Liver (tissue), 9 donors: ENCODE data around the gene SH2D4B. TPM values are rescaled to one million over a fixed set of nuclear protein-coding genes. Genes with fewer than 3 reads are reported as not detected.

ENCODE experiments used
- DNase-seq: peaks from one replicate; pipeline ENCODE4 v3.0.0-alpha.2; 2017; ENCODE audit warnings: low spot score
- H3K27ac ChIP-seq, 2 donors: one replicate each; pipeline ENCODE4 v1.7.0; 2013; ENCODE audit warnings: inconsistent platforms in 2 of 2, low read length in 2 of 2, control low read depth in 1 of 2, low read depth in 1 of 2, mild to moderate bottlenecking in 1 of 2
- H3K27me3 ChIP-seq, 4 donors: one replicate each; pipeline versions ENCODE4 v1.6.1 to v1.7.0; 2013; ENCODE audit warnings: low read length in 3 of 4, inconsistent platforms in 1 of 4, mild to moderate bottlenecking in 1 of 4, moderate library complexity in 1 of 4; ENCODE audit not compliant: control insufficient read depth in 4 of 4, insufficient read depth in 4 of 4
- H3K36me3 ChIP-seq, 4 donors: one replicate each; pipeline versions ENCODE4 v1.6.1 to v1.7.0; 2013; ENCODE audit warnings: low read length in 3 of 4, mild to moderate bottlenecking in 3 of 4, low read depth in 1 of 4, moderate library complexity in 1 of 4; ENCODE audit not compliant: control insufficient read depth in 4 of 4, insufficient read depth in 3 of 4
- H3K4me1 ChIP-seq, 4 donors: one replicate each; pipeline versions ENCODE4 v1.6.1 to v1.7.0; 2013; ENCODE audit warnings: low read length in 3 of 4, mild to moderate bottlenecking in 3 of 4, moderate library complexity in 1 of 4; ENCODE audit not compliant: control insufficient read depth in 4 of 4, insufficient read depth in 4 of 4
- H3K4me3 ChIP-seq, 3 donors: one replicate each; pipeline versions ENCODE4 v1.6.1 to v1.7.0; 2013; ENCODE audit warnings: low read length in 3 of 3, control low read depth in 1 of 3, low read depth in 1 of 3, mild to moderate bottlenecking in 1 of 3
- H3K9ac ChIP-seq, 2 donors: one replicate each; pipeline ENCODE4 v1.7.0; 2013; ENCODE audit warnings: low read length in 2 of 2, mild to moderate bottlenecking in 2 of 2, moderate library complexity in 2 of 2, control low read depth in 1 of 2, low read depth in 1 of 2
- H3K9me3 ChIP-seq, 4 donors: one replicate each; pipeline versions ENCODE4 v1.6.1 to v1.7.0; 2013; ENCODE audit warnings: low read length in 3 of 4; ENCODE audit not compliant: control insufficient read depth in 4 of 4
- EGR1 ChIP-seq, 2 donors: IDR thresholded peaks; 2 replicates each; pipeline ENCODE4 v1.6.1; 2016 to 2018; ENCODE audit warnings: antibody characterized with exemption in 2 of 2, low read depth in 2 of 2
- FOXA1 ChIP-seq: IDR thresholded peaks from 2 replicates; pipeline ENCODE4 v1.6.1; 2016; ENCODE audit warnings: antibody characterized with exemption
- GABPA ChIP-seq, 2 donors: IDR thresholded peaks in 1 of 2; conservative IDR thresholded peaks in 1 of 2; 2 replicates each; pipeline ENCODE4 v1.6.1; 2016; ENCODE audit warnings: antibody characterized with exemption in 2 of 2, mild to moderate bottlenecking in 1 of 2, moderate library complexity in 1 of 2
- HNF4G ChIP-seq: IDR thresholded peaks from 2 replicates; pipeline ENCODE4 v1.6.1; 2016; ENCODE audit warnings: antibody characterized with exemption
- JUND ChIP-seq, 2 donors: IDR thresholded peaks; 2 replicates each; pipeline ENCODE4 v1.6.1; 2016; ENCODE audit warnings: antibody characterized with exemption in 2 of 2
- RAD21 ChIP-seq, 2 donors: IDR thresholded peaks; 2 replicates each; pipeline ENCODE4 v1.6.1; 2016; ENCODE audit warnings: antibody characterized with exemption in 2 of 2, mild to moderate bottlenecking in 2 of 2
- RXRA ChIP-seq, 2 donors: IDR thresholded peaks; 2 replicates each; pipeline ENCODE4 v1.6.1; 2017 to 2018; ENCODE audit warnings: antibody characterized with exemption in 2 of 2, mild to moderate bottlenecking in 1 of 2
- SP1 ChIP-seq: IDR thresholded peaks from 2 replicates; pipeline ENCODE4 v1.6.1; 2018; ENCODE audit warnings: antibody characterized with exemption, mild to moderate bottlenecking
- TAF1 ChIP-seq: conservative IDR thresholded peaks from 2 replicates; pipeline ENCODE4 v1.6.1; 2016; ENCODE audit warnings: antibody characterized with exemption, mild to moderate bottlenecking
- YY1 ChIP-seq: IDR thresholded peaks from 2 replicates; pipeline ENCODE4 v1.6.1; 2016; ENCODE audit warnings: antibody characterized with exemption, mild to moderate bottlenecking
- whole genome bisulfite sequencing: extraction: QIAGEN DNeasy Blood & Tissue Kit; methylation state at CpG from one replicate; pipeline ENCODE4 v1.1.7; 2013; 5-methylcytosine and 5-hydroxymethylcytosine counted together
- polyA plus RNA-seq, 2 donors: library from polyadenylated mRNA; stranded (reverse) in 1 of 2; unstranded in 1 of 2; fragments of 200-250 nt in 1 of 2; fragments of >200 nt in 1 of 2; fragmentation: Nextera tagmentation in 1 of 2; extraction: Ambion mirVana in 1 of 2; gene quantifications; one replicate each; pipeline versions ENCODE4 v1.2.1 to v1.2.3, GENCODE V29; 2013 to 2015
- total RNA-seq, 2 donors: library from RNA; depleted of rRNA; stranded (reverse); fragments of >200 nt; gene quantifications; one replicate each; pipeline ENCODE4 v1.2.3, GENCODE V29; 2014
- TF ChIP-seq, protein P1 (sequence below): IDR thresholded peaks from 2 replicates; pipeline ENCODE4 v1.6.1; 2016; ENCODE audit warnings: antibody characterized with exemption
- TF ChIP-seq, protein P2 (sequence below): IDR thresholded peaks from 2 replicates; pipeline ENCODE4 v1.6.1; 2016; ENCODE audit warnings: antibody characterized with exemption
- TF ChIP-seq, protein P3 (sequence below): fragments of 150-350 bp; IDR thresholded peaks from 2 replicates; pipeline ENCODE4 v1.5.1; 2017; ENCODE audit warnings: improper control_type of control experiment, low read depth, low read length; ENCODE audit not compliant: missing input control
- TF ChIP-seq, protein P4 (sequence below): IDR thresholded peaks from 2 replicates; pipeline ENCODE4 v1.6.1; 2016; ENCODE audit warnings: antibody characterized with exemption, mild to moderate bottlenecking
- donor health status: healthy.
- donor health status: healthy.
- donor health status: healthy.
- donor health status: healthy.
- donor health status: healthy.

Gene SH2D4B
- total and polyA plus RNA-seq, 4 donors = 0.19 TPM; not detected in 3

DNA sequence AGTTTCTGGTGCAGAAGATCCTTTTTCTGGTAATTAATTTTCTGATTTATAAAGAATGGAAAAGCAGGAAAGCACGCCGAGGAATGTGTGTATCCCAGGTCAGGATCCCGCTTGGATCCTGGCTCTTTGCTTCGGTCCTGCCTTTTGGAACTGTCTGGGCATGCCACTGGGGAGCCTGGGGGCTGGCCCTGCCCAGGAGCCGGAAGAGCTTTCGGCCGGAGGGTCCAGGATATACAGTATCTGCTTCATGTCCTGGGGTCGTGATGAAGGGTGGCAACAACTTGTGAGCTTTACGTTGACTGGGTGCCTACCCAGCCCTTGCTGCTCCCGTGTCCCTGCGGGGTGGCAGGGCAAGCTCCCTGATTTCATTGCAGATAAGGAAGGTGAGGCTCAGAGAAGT is 2.4 kb downstream of the SH2D4B start (continued):
- TF ChIP-seq, protein P1, sequence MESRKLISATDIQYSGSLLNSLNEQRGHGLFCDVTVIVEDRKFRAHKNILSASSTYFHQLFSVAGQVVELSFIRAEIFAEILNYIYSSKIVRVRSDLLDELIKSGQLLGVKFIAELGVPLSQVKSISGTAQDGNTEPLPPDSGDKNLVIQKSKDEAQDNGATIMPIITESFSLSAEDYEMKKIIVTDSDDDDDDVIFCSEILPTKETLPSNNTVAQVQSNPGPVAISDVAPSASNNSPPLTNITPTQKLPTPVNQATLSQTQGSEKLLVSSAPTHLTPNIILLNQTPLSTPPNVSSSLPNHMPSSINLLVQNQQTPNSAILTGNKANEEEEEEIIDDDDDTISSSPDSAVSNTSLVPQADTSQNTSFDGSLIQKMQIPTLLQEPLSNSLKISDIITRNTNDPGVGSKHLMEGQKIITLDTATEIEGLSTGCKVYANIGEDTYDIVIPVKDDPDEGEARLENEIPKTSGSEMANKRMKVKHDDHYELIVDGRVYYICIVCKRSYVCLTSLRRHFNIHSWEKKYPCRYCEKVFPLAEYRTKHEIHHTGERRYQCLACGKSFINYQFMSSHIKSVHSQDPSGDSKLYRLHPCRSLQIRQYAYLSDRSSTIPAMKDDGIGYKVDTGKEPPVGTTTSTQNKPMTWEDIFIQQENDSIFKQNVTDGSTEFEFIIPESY = no peak
- no peak for TF ChIP-seq RAD21 (IDR thresholded peaks at IDR 0.05)

DNA sequence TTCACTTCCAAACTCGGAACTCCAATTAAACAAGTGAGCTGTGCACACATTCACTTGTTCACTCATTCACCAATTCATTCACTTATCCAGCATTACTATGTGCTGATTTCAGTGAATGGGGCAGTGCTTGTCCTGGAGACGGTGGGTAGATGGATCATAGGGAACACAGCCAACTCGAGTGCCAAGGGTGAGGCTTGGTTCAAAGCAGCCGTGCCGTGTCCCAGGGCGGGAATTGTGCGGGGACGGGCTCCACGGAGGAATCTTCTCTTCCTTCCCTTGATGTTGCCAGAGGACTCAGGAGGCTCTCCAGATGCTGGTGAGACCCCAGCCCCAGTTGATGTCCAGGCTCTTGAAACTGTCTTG is 2.9 kb downstream of the SH2D4B start:
- no peak overlapping the region for H3K27ac ChIP-seq
- no peak overlapping the region for H3K4me3 ChIP-seq
- DNase-seq = peak; percentile 17
- H3K27me3 ChIP-seq = no peaks in the 10 kb centered on the region
- H3K4me1 ChIP-seq = peaks cover 0 to 7% (median 5%) of the 10 kb centered on the region in 4 donors
- 80% methylated on average over 9 of the region's 9 CpGs for WGBS
- H3K9me3 ChIP-seq = no peaks in the 10 kb centered on the region
- H3K36me3 ChIP-seq = no peaks in the 10 kb centered on the region
- H3K9ac ChIP-seq = no peak overlapping the region
- TF ChIP-seq, protein P1 = no peak
- TF ChIP-seq, protein P2, sequence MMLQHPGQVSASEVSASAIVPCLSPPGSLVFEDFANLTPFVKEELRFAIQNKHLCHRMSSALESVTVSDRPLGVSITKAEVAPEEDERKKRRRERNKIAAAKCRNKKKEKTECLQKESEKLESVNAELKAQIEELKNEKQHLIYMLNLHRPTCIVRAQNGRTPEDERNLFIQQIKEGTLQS = no peak
- no peak for TF ChIP-seq RXRA (IDR thresholded peaks at IDR 0.05)
- no peak for TF ChIP-seq RAD21 (IDR thresholded peaks at IDR 0.05)
- no peak for TF ChIP-seq HNF4G
- TF ChIP-seq, protein P3, sequence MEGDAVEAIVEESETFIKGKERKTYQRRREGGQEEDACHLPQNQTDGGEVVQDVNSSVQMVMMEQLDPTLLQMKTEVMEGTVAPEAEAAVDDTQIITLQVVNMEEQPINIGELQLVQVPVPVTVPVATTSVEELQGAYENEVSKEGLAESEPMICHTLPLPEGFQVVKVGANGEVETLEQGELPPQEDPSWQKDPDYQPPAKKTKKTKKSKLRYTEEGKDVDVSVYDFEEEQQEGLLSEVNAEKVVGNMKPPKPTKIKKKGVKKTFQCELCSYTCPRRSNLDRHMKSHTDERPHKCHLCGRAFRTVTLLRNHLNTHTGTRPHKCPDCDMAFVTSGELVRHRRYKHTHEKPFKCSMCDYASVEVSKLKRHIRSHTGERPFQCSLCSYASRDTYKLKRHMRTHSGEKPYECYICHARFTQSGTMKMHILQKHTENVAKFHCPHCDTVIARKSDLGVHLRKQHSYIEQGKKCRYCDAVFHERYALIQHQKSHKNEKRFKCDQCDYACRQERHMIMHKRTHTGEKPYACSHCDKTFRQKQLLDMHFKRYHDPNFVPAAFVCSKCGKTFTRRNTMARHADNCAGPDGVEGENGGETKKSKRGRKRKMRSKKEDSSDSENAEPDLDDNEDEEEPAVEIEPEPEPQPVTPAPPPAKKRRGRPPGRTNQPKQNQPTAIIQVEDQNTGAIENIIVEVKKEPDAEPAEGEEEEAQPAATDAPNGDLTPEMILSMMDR = no peak
- TF ChIP-seq EGR1 (IDR thresholded peaks at IDR 0.05; ENCODE audit: low read depth in 2 of 2) = no peak
- no peak for TF ChIP-seq YY1
- TF ChIP-seq FOXA1 = no peak
- TF ChIP-seq SP1 = no peak
- TF ChIP-seq TAF1 = no peak
- no peak for TF ChIP-seq GABPA (IDR thresholded peaks at IDR 0.05 in 1 of 2, conservative IDR thresholded peaks at IDR 0.05 in 1 of 2)

DNA sequence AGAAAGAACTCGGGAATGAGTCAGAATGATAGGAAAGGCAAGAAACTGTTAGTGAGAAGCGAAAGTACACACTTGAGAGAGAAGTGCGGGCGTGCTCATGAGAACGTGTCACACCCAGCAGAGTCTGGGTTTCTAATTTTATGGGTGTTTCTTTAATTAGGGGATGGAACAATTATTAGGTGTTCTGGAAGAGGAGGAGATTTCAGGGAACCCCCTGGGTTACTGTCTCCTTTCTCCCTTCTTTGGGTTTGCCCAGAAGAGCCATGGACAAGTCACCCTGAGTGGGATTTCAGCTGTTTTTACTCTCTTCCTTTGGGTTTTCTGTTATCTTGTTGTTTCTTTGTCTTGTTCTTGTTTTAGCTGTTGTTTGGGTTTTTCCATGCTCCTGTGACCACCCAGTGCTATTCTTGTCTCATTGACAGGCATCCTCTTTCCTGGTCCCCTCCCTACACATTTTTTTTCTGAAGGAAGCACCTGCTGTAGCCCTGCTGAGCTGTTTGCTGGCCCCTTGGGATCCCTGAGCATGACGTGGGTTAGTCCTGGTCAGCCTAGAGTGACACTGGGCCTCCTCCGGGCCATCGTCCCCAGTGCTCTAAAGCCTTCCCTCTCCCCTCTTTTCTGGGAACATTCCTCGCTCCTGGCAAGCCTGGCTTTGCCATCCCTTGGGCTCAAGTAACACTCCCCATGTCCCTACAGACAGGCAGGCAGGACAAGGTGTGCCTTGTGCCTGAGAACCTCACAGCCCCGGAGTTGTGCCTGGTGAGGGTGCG is 3.5 kb downstream of the SH2D4B start:
- no peaks in the 10 kb centered on the region for H3K27me3 ChIP-seq
- H3K9ac ChIP-seq = no peak overlapping the region
- no peak overlapping the region for H3K27ac ChIP-seq
- no peak overlapping the region for H3K4me3 ChIP-seq
- H3K36me3 ChIP-seq = no peaks in the 10 kb centered on the region
- no peaks in the 10 kb centered on the region for H3K9me3 ChIP-seq
- WGBS = 79% methylated on average over 11 of the region's 11 CpGs
- peaks cover 0 to 7% (median 5%) of the 10 kb centered on the region in 4 donors for H3K4me1 ChIP-seq
- peak; percentile 27 for DNase-seq
- TF ChIP-seq, protein P1 = no peak
- TF ChIP-seq YY1 (no peak), RAD21 (IDR thresholded peaks at IDR 0.05) (no peak), JUND (IDR thresholded peaks at IDR 0.05) (no peak), SP1 (no peak), TAF1 (no peak)
- TF ChIP-seq, protein P3 = no peak
- TF ChIP-seq, protein P4, sequence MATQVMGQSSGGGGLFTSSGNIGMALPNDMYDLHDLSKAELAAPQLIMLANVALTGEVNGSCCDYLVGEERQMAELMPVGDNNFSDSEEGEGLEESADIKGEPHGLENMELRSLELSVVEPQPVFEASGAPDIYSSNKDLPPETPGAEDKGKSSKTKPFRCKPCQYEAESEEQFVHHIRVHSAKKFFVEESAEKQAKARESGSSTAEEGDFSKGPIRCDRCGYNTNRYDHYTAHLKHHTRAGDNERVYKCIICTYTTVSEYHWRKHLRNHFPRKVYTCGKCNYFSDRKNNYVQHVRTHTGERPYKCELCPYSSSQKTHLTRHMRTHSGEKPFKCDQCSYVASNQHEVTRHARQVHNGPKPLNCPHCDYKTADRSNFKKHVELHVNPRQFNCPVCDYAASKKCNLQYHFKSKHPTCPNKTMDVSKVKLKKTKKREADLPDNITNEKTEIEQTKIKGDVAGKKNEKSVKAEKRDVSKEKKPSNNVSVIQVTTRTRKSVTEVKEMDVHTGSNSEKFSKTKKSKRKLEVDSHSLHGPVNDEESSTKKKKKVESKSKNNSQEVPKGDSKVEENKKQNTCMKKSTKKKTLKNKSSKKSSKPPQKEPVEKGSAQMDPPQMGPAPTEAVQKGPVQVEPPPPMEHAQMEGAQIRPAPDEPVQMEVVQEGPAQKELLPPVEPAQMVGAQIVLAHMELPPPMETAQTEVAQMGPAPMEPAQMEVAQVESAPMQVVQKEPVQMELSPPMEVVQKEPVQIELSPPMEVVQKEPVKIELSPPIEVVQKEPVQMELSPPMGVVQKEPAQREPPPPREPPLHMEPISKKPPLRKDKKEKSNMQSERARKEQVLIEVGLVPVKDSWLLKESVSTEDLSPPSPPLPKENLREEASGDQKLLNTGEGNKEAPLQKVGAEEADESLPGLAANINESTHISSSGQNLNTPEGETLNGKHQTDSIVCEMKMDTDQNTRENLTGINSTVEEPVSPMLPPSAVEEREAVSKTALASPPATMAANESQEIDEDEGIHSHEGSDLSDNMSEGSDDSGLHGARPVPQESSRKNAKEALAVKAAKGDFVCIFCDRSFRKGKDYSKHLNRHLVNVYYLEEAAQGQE = no peak
